Dendritic cell treated with granulocyte-macrophage colony-stimulating factor and Interleukin-4, amounts not matched to agents 40 ng/mL and 50 ng/mL, for 4 days (primary cell): ENCODE results near the gene TMEM235.

Experiments used
- H3K27ac Mint-ChIP-seq: one replicate; pipeline ENCODE4 v1.8.0; 2022; ENCODE audit warnings: mild to moderate bottlenecking, mixed read lengths
- H3K27me3 Mint-ChIP-seq: one replicate; pipeline ENCODE4 v1.8.0; 2022; ENCODE audit warnings: mild to moderate bottlenecking, mixed read lengths
- H3K36me3 Mint-ChIP-seq: one replicate; pipeline ENCODE4 v1.8.0; 2022; ENCODE audit warnings: low read depth, mixed read lengths
- H3K4me1 Mint-ChIP-seq: one replicate; pipeline ENCODE4 v1.8.0; 2022; ENCODE audit warnings: low read depth, mixed read lengths
- H3K4me3 Mint-ChIP-seq: one replicate; pipeline ENCODE4 v1.8.0; 2022; ENCODE audit warnings: mild to moderate bottlenecking, moderate library complexity, mixed read lengths
- H3K9me3 Mint-ChIP-seq: one replicate; pipeline ENCODE4 v1.8.0; 2022; ENCODE audit warnings: mixed read lengths
- intact Hi-C: fragments of 100-400 bp; cut with micrococcal nuclease; formaldehyde crosslinking; loops from one replicate; pipeline ENCODE4 v1.15.0; 2022

TMEM235 gene

DNA sequence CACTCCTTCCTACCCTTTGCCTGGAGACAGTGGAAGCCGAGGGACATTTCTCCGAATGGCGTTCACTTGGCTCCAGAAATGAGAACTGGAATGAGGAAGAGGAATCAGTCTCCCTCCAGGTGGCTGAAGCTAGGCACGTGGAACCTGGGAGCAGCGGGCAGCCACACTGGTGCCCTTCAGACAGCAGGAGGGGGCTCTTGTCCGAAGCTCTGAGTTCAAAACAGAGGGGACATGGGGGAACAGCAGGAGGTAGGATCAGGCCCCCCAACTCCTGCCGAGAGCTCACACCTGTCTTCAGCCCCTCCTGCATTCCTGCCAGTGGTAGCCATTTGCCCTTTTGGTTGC, 41.5 kb downstream of the TMEM235 start:
- H3K27me3 Mint-ChIP-seq: peaks cover 46% of the 10 kb centered on the region
- H3K36me3 Mint-ChIP-seq: no peaks in the 10 kb centered on the region
- no peaks in the 10 kb centered on the region for H3K9me3 Mint-ChIP-seq
- peaks cover 29% of the 10 kb centered on the region for H3K4me1 Mint-ChIP-seq
- peak overlapping the region; percentile 67 for H3K27ac Mint-ChIP-seq
- H3K4me3 Mint-ChIP-seq: peak overlapping the region; percentile 30
- intact Hi-C loops: no loop called here

GRCh38 chr17:78273813-78274212, 42.4 kb downstream of the TMEM235 start:
- intact Hi-C loops: no loop called here
- Mint-ChIP-seq H3K4me3 (no peak overlapping the region), H3K4me1 (peaks cover 29% of the 10 kb centered on the region), H3K27ac (no peak overlapping the region), H3K27me3 (peaks cover 41% of the 10 kb centered on the region), H3K9me3 (no peaks in the 10 kb centered on the region), H3K36me3 (no peaks in the 10 kb centered on the region)

DNA sequence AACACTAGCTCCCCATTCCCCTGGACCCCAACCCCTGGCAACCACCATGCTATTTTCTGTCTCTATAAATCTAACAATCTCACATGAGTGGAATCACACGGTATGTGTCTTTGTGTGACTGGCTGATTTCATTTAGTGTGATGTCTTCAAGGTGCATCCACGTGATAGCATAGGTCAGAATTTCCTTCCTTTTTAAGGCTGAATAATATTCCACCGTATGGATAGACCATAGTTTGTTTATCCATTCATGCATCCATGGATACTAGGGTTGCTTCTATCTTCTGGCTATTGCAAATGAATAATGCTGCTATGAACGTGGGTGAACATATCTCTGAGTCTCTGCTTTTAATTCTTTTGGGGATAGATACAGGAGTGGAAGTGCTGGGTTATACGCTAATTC, 43.9 kb downstream of the TMEM235 start:
- intact Hi-C loops: no loop called here
- Mint-ChIP-seq H3K4me3 (no peak overlapping the region), H3K27ac (peak overlapping the region; percentile 9), H3K36me3 (no peaks in the 10 kb centered on the region), H3K9me3 (no peaks in the 10 kb centered on the region), H3K27me3 (peaks cover 35% of the 10 kb centered on the region), H3K4me1 (peaks cover 33% of the 10 kb centered on the region)

GRCh38 chr17:78276098-78276887, 44.9 kb downstream of the TMEM235 start:
- intact Hi-C loops: no loop called here
- Mint-ChIP-seq H3K27me3 (peaks cover 26% of the 10 kb centered on the region), H3K9me3 (no peaks in the 10 kb centered on the region), H3K27ac (no peak overlapping the region), H3K36me3 (no peaks in the 10 kb centered on the region), H3K4me1 (peaks cover 24% of the 10 kb centered on the region), H3K4me3 (no peak overlapping the region)

DNA sequence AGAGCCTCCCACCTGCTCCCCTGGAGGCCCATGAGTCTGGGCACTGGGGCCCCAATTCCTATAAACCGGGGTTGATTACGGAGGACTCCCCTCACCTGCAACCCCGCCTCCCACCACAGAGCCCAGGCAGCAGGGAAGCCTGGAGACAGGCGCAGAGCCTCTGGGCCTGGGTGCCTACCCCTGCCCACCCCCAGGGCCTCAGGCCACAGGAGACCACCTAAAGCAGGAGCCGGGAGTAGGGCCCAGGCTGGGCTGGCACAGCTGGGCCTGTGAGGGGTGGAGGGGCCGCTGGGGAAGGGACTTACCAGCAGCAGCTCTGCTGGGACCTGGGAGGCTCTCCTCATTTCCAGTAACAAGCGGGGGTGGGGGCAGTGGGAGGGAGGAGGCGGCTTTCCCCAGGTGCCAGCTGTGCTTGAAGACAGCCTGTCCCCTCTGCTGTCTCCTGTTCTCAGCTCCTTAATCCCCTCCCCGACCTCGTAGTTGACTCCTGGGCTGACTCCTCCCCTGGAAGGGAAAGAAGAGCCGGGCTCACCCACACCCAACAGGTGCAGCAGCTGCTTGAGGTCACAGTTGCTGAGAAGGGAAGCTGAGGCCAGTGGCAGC, 46.8 kb downstream of the TMEM235 start:
- Mint-ChIP-seq H3K4me3 (no peak overlapping the region), H3K27ac (no peak overlapping the region), H3K27me3 (peaks cover 8% of the 10 kb centered on the region), H3K9me3 (no peaks in the 10 kb centered on the region), H3K4me1 (peaks cover 11% of the 10 kb centered on the region), H3K36me3 (no peaks in the 10 kb centered on the region)
- intact Hi-C loops: no loop called here

GRCh38 chr17:78279360-78279990, 48.0 kb downstream of the TMEM235 start:
- no peaks in the 10 kb centered on the region for H3K9me3 Mint-ChIP-seq
- no peak overlapping the region for H3K4me3 Mint-ChIP-seq
- no peaks in the 10 kb centered on the region for H3K36me3 Mint-ChIP-seq
- H3K27me3 Mint-ChIP-seq: peaks cover 5% of the 10 kb centered on the region
- H3K27ac Mint-ChIP-seq: no peak overlapping the region
- peaks cover 17% of the 10 kb centered on the region for H3K4me1 Mint-ChIP-seq
- intact Hi-C loops: no loop called here

DNA sequence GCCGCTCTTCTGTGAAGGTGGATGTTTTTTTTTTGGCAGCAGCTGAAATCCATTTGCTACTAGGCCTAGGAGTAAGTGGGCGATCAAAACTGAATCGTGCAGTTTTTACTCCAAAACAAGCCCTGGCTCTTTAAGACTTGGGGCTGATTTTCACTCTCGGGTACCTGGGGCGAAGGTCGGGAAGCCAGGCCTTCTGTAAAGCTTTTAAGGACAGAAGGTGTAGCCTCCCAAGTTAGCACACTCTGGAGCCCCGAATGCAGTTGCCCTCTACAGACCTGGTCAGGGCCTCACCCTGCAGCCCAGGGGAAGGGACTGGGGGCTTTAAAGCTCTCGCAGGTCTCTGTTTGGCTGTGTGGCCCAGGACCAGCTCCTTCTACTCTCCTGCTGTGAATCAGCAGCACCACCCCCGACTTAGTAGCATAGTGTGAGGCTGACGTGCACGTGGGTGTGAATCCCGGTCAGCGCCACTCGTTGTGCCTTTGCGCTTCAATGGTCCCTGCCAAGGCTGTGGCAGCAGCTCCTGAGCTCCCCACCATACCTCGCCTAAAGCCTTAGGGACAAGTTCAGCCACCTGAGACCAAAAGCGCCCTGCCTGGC, 49.9 kb downstream of the TMEM235 start:
- Mint-ChIP-seq H3K27me3 (peaks cover 5% of the 10 kb centered on the region), H3K4me3 (no peak overlapping the region), H3K9me3 (no peaks in the 10 kb centered on the region), H3K36me3 (no peaks in the 10 kb centered on the region), H3K27ac (no peak overlapping the region), H3K4me1 (peaks cover 25% of the 10 kb centered on the region)
- intact Hi-C loops: no loop called here

GRCh38 chr17:78284146-78284545, 52.7 kb downstream of the TMEM235 start:
- Mint-ChIP-seq H3K4me1 (peaks cover 28% of the 10 kb centered on the region), H3K27me3 (peaks cover 2% of the 10 kb centered on the region), H3K9me3 (no peaks in the 10 kb centered on the region), H3K4me3 (no peak overlapping the region), H3K36me3 (no peaks in the 10 kb centered on the region), H3K27ac (peak overlapping the region; percentile 60)
- intact Hi-C loops: no loop called here

GRCh38 chr17:78289004-78289403, 57.6 kb downstream of the TMEM235 start:
- no peak overlapping the region for H3K27ac Mint-ChIP-seq
- no peak overlapping the region for H3K4me3 Mint-ChIP-seq
- intact Hi-C loops: loop anchor here (2.0 kb wide), 1 partner anchor 134 kb away; no protein-coding TSS in a partner anchor
- no peaks in the 10 kb centered on the region for H3K36me3 Mint-ChIP-seq
- H3K4me1 Mint-ChIP-seq: peaks cover 39% of the 10 kb centered on the region
- H3K27me3 Mint-ChIP-seq: peaks cover 2% of the 10 kb centered on the region
- H3K9me3 Mint-ChIP-seq: no peaks in the 10 kb centered on the region

GRCh38 chr17:78289802-78290363, 58.5 kb downstream of the TMEM235 start:
- Mint-ChIP-seq H3K9me3 (no peaks in the 10 kb centered on the region), H3K4me1 (peaks cover 39% of the 10 kb centered on the region), H3K27ac (no peak overlapping the region), H3K4me3 (no peak overlapping the region), H3K36me3 (no peaks in the 10 kb centered on the region), H3K27me3 (peaks cover 2% of the 10 kb centered on the region)
- intact Hi-C loops: loop anchor here (2.0 kb wide), 1 partner anchor 133 kb away; no protein-coding TSS in a partner anchor
